K562 (cell line): Measurements from ENCODE around the gene ASXL2. TPM values are rescaled to one million over a fixed set of nuclear protein-coding genes. Genes with fewer than 3 reads are reported as not detected.
A peak's percentile ranks its signal among the peaks of the same experiment; 100 is the strongest.

Experiments
- ATAC-seq: fragments of 200-7000 bp; cut with Tn5 transposase; 3 replicates; pipeline ENCODE4 v1.9.1; 2020; ENCODE audit warnings: moderate library complexity
- BruUV-seq: library from RNA; stranded (reverse); fragments of 400-500 nt; replicated peaks from 2 replicates; lab custom pipeline; 2021; lab: Mats Ljungman, UMichigan
- CTCF ChIA-PET: fragments of 300-600 bp; formaldehyde crosslinking; extraction: SDS; loops from one replicate; lab custom pipeline; 2021; ENCODE audit warnings: low intra/inter-chr PET ratio; lab: Yijun Ruan, JAX
- POLR2A ChIA-PET: fragments of 300-600, 350-650 bp; sonication (Branson Sonifier 250); formaldehyde crosslinking; extraction: SDS; loops from one replicate; lab custom pipeline; 2021; ENCODE audit warnings: antibody characterized with exemption, inconsistent platforms; lab: Yijun Ruan, JAX
- DNase-seq, 4 experiments: peaks; one replicate each; pipeline versions ENCODE4 v3.0.0 to v3.0.0-alpha.2; 2011 to 2018; ENCODE audit warnings: low spot score in 3 of 4, mixed read lengths in 3 of 4; ENCODE audit errors: extremely low read depth in 1 of 4
- FAIRE-seq: peaks from 2 replicates; lab custom pipeline; 2011; peaks lifted over from hg19 to GRCh38; lab: Jason Lieb, UNC
- H2AFZ ChIP-seq: 2 replicates; pipeline ENCODE4 v1.6.0; 2011; ENCODE audit warnings: low read depth, low read length, control low read depth, inconsistent platforms
- H3K27ac ChIP-seq: fragments of 200-600 bp; 3 replicates; pipeline ENCODE4 v1.8.0; 2011; ENCODE audit warnings: low read depth, mild to moderate bottlenecking, control low read depth, inconsistent platforms, low read length, moderate library complexity, mixed read lengths; ENCODE audit errors: extremely low read depth
- H3K27me3 ChIP-seq, 2 experiments: fragments of 300-600 bp in 1 of 2; 2 replicates in 1 of 2; 3 replicates in 1 of 2; pipeline versions ENCODE4 v1.6.0 to v1.8.0; 2011; ENCODE audit warnings: inconsistent platforms in 2 of 2, low read length in 2 of 2, mild to moderate bottlenecking in 1 of 2, mixed read lengths in 1 of 2, moderate library complexity in 1 of 2; ENCODE audit not compliant: control insufficient read depth in 2 of 2, insufficient read depth in 2 of 2
- H3K36me3 ChIP-seq: fragments of 300-600 bp; 3 replicates; pipeline ENCODE4 v1.8.0; 2011; ENCODE audit warnings: mild to moderate bottlenecking, low read length, inconsistent platforms; ENCODE audit not compliant: control insufficient read depth, insufficient read depth
- H3K4me1 ChIP-seq, 2 experiments: fragments of 200-600 bp in 1 of 2; replicated peaks in 1 of 2; 2 replicates in 1 of 2; 3 replicates in 1 of 2; pipeline versions ENCODE4 v1.5.1 to v1.8.0; 2011; ENCODE audit warnings: inconsistent platforms in 2 of 2, low read length in 2 of 2, mild to moderate bottlenecking in 1 of 2, mixed read lengths in 1 of 2, moderate library complexity in 1 of 2; ENCODE audit not compliant: control insufficient read depth in 2 of 2, insufficient read depth in 2 of 2
- H3K4me2 ChIP-seq: 2 replicates; pipeline ENCODE4 v1.6.1; 2011; ENCODE audit warnings: low read length, control low read depth, inconsistent platforms, mixed read lengths; ENCODE audit not compliant: insufficient read depth
- H3K4me3 ChIP-seq: fragments of 200-600 bp; sonication (generic), shearing (Covaris generic); 2 replicates; pipeline ENCODE4 v1.5.1; 2016; ENCODE audit warnings: control low read depth, inconsistent platforms
- H3K79me2 ChIP-seq: fragments of 200-600 bp; 3 replicates; pipeline ENCODE4 v1.8.0; 2011; ENCODE audit warnings: low read length, inconsistent platforms; ENCODE audit not compliant: control insufficient read depth, insufficient read depth
- H3K9ac ChIP-seq, 2 experiments: 2 replicates each; pipeline versions ENCODE4 v1.6.0 to v1.6.1; 2011; ENCODE audit warnings: low read depth in 2 of 2, low read length in 2 of 2, control low read depth in 1 of 2, inconsistent platforms in 1 of 2, mild to moderate bottlenecking in 1 of 2, mixed read lengths in 1 of 2; ENCODE audit not compliant: insufficient read depth in 1 of 2
- H3K9me1 ChIP-seq: one replicate; pipeline ENCODE4 v1.6.0; 2011; ENCODE audit warnings: inconsistent platforms, mild to moderate bottlenecking, low read length, moderate library complexity; ENCODE audit not compliant: control insufficient read depth, insufficient read depth
- H3K9me3 ChIP-seq: replicated peaks from 2 replicates; pipeline ENCODE4 v1.5.1; 2011; ENCODE audit warnings: low read depth, low read length, inconsistent platforms; ENCODE audit not compliant: control insufficient read depth, insufficient read depth
- H4K20me1 ChIP-seq: replicated peaks from 2 replicates; pipeline ENCODE4 v1.6.1; 2011; ENCODE audit warnings: low read length, inconsistent platforms, mixed read lengths; ENCODE audit not compliant: control insufficient read depth, insufficient read depth
- ATF4 ChIP-seq: fragments of 450-650 bp; formaldehyde crosslinking; IDR thresholded peaks from 2 replicates; pipeline ENCODE4 v1.4.0; 2022; ENCODE audit warnings: mild to moderate bottlenecking, moderate library complexity
- EWSR1 ChIP-seq: fragments of 450-650 bp; IDR thresholded peaks from 2 replicates; pipeline ENCODE4 v1.6.1; 2018; ENCODE audit warnings: borderline replicate concordance, mild to moderate bottlenecking, low read depth, moderate library complexity; ENCODE audit not compliant: partially characterized antibody
- FOSL1 ChIP-seq: fragments of 200-800 bp; sonication (Bioruptor generic); conservative IDR thresholded peaks from 2 replicates; pipeline ENCODE4 v1.6.1; 2016; ENCODE audit warnings: missing genetic modification characterization, missing compliant biosample characterization
- FOXK2 ChIP-seq, 2 experiments: fragments of 450-650 bp; IDR thresholded peaks in 1 of 2; conservative IDR thresholded peaks in 1 of 2; 2 replicates each; pipeline ENCODE4 v1.6.1; 2016; ENCODE audit warnings: low read depth in 2 of 2, mild to moderate bottlenecking in 1 of 2
- NELFE ChIP-seq: IDR thresholded peaks from 2 replicates; pipeline ENCODE4 v1.6.1; 2011; ENCODE audit warnings: mild to moderate bottlenecking; ENCODE audit not compliant: insufficient read depth, insufficient read length
- PKNOX1 ChIP-seq: fragments of 450-650 bp; IDR thresholded peaks from 2 replicates; pipeline ENCODE4 v1.6.1; 2016
- ZNF384 ChIP-seq: IDR thresholded peaks from 2 replicates; pipeline ENCODE4 v1.6.1; 2012; ENCODE audit warnings: low read depth, low read length, improper control_type of control experiment
- WGBS: fragments of 100-300 bp; shearing (Covaris generic); methylation state at CpG from one replicate; pipeline ENCODE4 v1.1.6; 2016; ENCODE audit warnings: low coverage, mixed read lengths; ENCODE audit not compliant: insufficient coverage; ENCODE audit errors: missing lambda C conversion rate; 5-methylcytosine and 5-hydroxymethylcytosine counted together
- in situ Hi-C: fragments of 300-500 bp; cut with MboI; formaldehyde crosslinking; loops from 4 replicates; pipeline ENCODE4 v1.15.0; 2018; ENCODE audit warnings: inconsistent platforms, mixed read lengths
- intact Hi-C: fragments of 100-400 bp; cut with micrococcal nuclease; formaldehyde crosslinking; loops from 2 replicates; pipeline ENCODE4 v1.14.2; 2022
- polyA plus RNA-seq, 8 experiments: library from polyadenylated mRNA; depleted of rRNA in 4 of 8; stranded (reverse) in 5 of 8; unstranded in 3 of 8; fragments of >200 nt; fragmentation: Nextera tagmentation in 2 of 8; fragmentation: Illumina TruSeq in 1 of 8; extraction: Ambion mirVana in 2 of 8; extraction: Trizol in 1 of 8; gene quantifications; 2 replicates each; pipeline versions ENCODE4 v1.2.1 to v1.2.3, GENCODE V29; 2011 to 2014; ENCODE audit warnings: inconsistent platforms in 1 of 8, missing spikeins in 1 of 8
- total RNA-seq, 7 experiments: library from RNA; depleted of rRNA in 6 of 7; stranded (reverse); fragments of >200 nt in 6 of 7; fragmentation: Illumina TruSeq in 2 of 7; extraction: Trizol in 2 of 7; gene quantifications; 2 replicates each; pipeline versions ENCODE4 v1.2.1 to v1.2.3, GENCODE V29; 2011 to 2021; ENCODE audit warnings: low replicate concordance in 1 of 7

Gene ASXL2
- total and polyA plus RNA-seq, 9 of the 15 experiments (the other 6 are each of a cell fraction or from before 2014, with no cell fraction given), result 2.2 to 25.9 (median 9.0) TPM

GRCh38 chr2:25690058-25690457, 188.2 kb downstream of the ASXL2 start (continued):
- TF ChIP-seq ATF4 (CRISPR knock-in tag), result no peak
- peak; percentile 40; the same call in 1 of the 2 replicates for TF ChIP-seq FOSL1 (tag)
- TF ChIP-seq EWSR1, result no peak
- TF ChIP-seq NELFE, result no peak

GRCh38 chr2:25688236-25688635, 190.1 kb downstream of the ASXL2 start:
- FAIRE-seq, result no peak
- intact Hi-C loops, result no loop called here
- POLR2A ChIA-PET, result interaction anchor here (0.9 to 1.4 kb wide), 2 partner anchors 11 to 22 kb away, joined by 3 to 4 read pairs; no protein-coding TSS in a partner anchor
- peak overlapping the region; percentile 35 for H3K4me2 ChIP-seq
- H3K9ac ChIP-seq, result no peak overlapping the region
- TF ChIP-seq FOXK2 (conservative IDR thresholded peaks at IDR 0.05 in 1 of 2, IDR thresholded peaks at IDR 0.05 in 1 of 2; ENCODE audit: low read depth in 2 of 2) (no peak), ZNF384 (peak; percentile 46), PKNOX1 (peak; percentile 29; the same call in 1 of the 2 replicates)
- H4K20me1 ChIP-seq, result no peaks in the 10 kb centered on the region
- no peaks in the 10 kb centered on the region; a peak in 1 of 5 replicates for H3K4me1 ChIP-seq
- no peaks in the 10 kb centered on the region for H3K9me1 ChIP-seq
- ATAC-seq, result peak; percentile 69; the same call in 2 of the 3 replicates
- WGBS, result under 1% methylated on average over 6 of the region's 6 CpGs
- no peaks in the 10 kb centered on the region for H3K9me3 ChIP-seq
- BruUV-seq, result no TSS peak
- H3K4me3 ChIP-seq, result no peak overlapping the region
- H3K36me3 ChIP-seq, result no peaks in the 10 kb centered on the region
- peaks cover 14 to 39% of the 10 kb centered on the region in 2 experiments; a peak in 4 of 5 replicates for H3K27me3 ChIP-seq
- in situ Hi-C loops, result no loop called here
- 0 out of 2 replicates have a peak overlapping the region, but pooled peaks have one; percentile 1 for H2AFZ ChIP-seq
- H3K79me2 ChIP-seq, result no peaks in the 10 kb centered on the region
- CTCF ChIA-PET, result no interaction called here
- H3K27ac ChIP-seq, result no peak overlapping the region
- no peak for DNase-seq
